ENCODE measurements around the gene PDSS2.
"Not testable (repeated sequence)": the region's sequence is repeated elsewhere in the genome, so short reads cannot be mapped to it uniquely, and the experiment has no call there.

Gene PDSS2

GRCh38 chr6:107369493-107369892 lies 89.9 kb downstream of the PDSS2 start:
- H3K36me3 ChIP-seq (ENCODE audit: control insufficient read depth in 5 of 5, insufficient read depth in 5 of 5, low read length in 5 of 5): no peaks in the 10 kb centered on the region
- no peak overlapping the region for H3K9ac ChIP-seq (ENCODE audit: low read length in 5 of 5)
- H3K4me3 ChIP-seq (ENCODE audit: low read depth in 1 of 5, low read length in 5 of 5): no peak overlapping the region
- H3K27me3 ChIP-seq (ENCODE audit: control insufficient read depth in 5 of 5, insufficient read depth in 4 of 5, low read length in 5 of 5): no peaks in the 10 kb centered on the region
- H3K9me3 ChIP-seq (ENCODE audit: control insufficient read depth in 5 of 5, low read length in 5 of 5): no peaks in the 10 kb centered on the region
- no peaks in the 10 kb centered on the region for H3K4me1 ChIP-seq (ENCODE audit: control insufficient read depth in 5 of 5, insufficient read depth in 5 of 5, low read length in 5 of 5)
- no peak overlapping the region for H3K27ac ChIP-seq (ENCODE audit: low read depth, low read length)

DNA sequence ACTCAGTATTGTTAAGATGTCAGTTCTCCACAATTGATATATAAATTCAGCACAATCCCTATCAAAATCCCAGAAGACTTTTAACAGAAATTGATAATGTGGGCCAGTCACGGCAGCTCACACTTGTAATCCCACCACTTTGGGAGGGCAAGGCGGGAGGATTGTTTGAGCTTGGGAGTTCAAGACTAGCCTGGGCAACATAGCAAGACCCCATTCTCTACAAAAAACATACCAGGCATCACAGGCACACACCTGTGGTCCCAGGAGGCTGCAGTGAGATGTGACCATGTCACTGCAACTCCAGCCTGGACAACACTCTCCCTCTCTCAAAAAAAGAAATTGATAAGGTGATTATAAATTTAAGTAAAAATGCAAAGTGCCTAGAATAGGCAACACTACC lies 90.9 kb downstream of the PDSS2 start:
- Histone ChIP-seq H3K4me3 (ENCODE audit: low read depth in 1 of 5, low read length in 5 of 5) (no peak overlapping the region), H3K4me1 (ENCODE audit: control insufficient read depth in 5 of 5, insufficient read depth in 5 of 5, low read length in 5 of 5) (no peaks in the 10 kb centered on the region), H3K36me3 (ENCODE audit: control insufficient read depth in 5 of 5, insufficient read depth in 5 of 5, low read length in 5 of 5) (no peaks in the 10 kb centered on the region), H3K27ac (ENCODE audit: low read depth, low read length) (no peak overlapping the region), H3K9me3 (ENCODE audit: control insufficient read depth in 5 of 5, low read length in 5 of 5) (no peaks in the 10 kb centered on the region), H3K9ac (ENCODE audit: low read length in 5 of 5) (no peak overlapping the region), H3K27me3 (ENCODE audit: control insufficient read depth in 5 of 5, insufficient read depth in 4 of 5, low read length in 5 of 5) (no peaks in the 10 kb centered on the region)

GRCh38 chr6:107364173-107364572 lies 95.2 kb downstream of the PDSS2 start:
- not testable (repeated sequence) for H3K4me1 ChIP-seq (ENCODE audit: control insufficient read depth in 5 of 5, insufficient read depth in 5 of 5, low read length in 5 of 5); H3K9me3 ChIP-seq (ENCODE audit: control insufficient read depth in 5 of 5, low read length in 5 of 5); H3K36me3 ChIP-seq (ENCODE audit: control insufficient read depth in 5 of 5, insufficient read depth in 5 of 5, low read length in 5 of 5); H3K4me3 ChIP-seq (ENCODE audit: low read depth in 1 of 5, low read length in 5 of 5); H3K27me3 ChIP-seq (ENCODE audit: control insufficient read depth in 5 of 5, insufficient read depth in 4 of 5, low read length in 5 of 5); H3K9ac ChIP-seq (ENCODE audit: low read length in 5 of 5); H3K27ac ChIP-seq (ENCODE audit: low read depth, low read length)

- Histone ChIP-seq H3K27me3 (ENCODE audit: control insufficient read depth in 5 of 5, insufficient read depth in 4 of 5, low read length in 5 of 5) (no peaks in the 10 kb centered on the region), H3K36me3 (ENCODE audit: control insufficient read depth in 5 of 5, insufficient read depth in 5 of 5, low read length in 5 of 5) (peaks cover 0 to 7% (median 3%) of the 10 kb centered on the region in 5 donors)
Observed at GRCh38 chr6:107361753-107362604, 97.4 kb downstream of the PDSS2 start.

DNA sequence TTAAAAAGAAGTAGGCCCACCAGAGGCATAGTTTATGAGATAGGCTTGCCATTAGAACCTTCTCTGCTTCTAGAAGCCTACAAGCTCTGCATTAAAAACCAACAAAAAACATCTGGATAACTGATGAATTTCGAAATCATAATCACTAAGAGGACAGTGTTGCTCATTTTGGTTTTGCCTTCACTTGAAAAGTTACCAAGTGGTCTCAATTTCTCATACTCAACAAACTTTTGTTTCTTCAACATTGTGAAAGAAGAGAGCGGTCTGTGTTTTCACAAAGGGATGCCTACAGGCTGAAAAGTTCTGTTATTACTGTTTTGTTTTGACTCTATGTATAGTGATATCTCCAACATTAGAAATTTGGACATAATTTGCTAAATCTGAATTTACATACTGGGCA lies 98.9 kb downstream of the PDSS2 start:
- peaks cover 0 to 6% (median 0%) of the 10 kb centered on the region in 5 donors for H3K4me1 ChIP-seq (ENCODE audit: control insufficient read depth in 5 of 5, insufficient read depth in 5 of 5, low read length in 5 of 5)
- H3K27me3 ChIP-seq (ENCODE audit: control insufficient read depth in 5 of 5, insufficient read depth in 4 of 5, low read length in 5 of 5): no peaks in the 10 kb centered on the region
- no peak overlapping the region for H3K27ac ChIP-seq (ENCODE audit: low read depth, low read length)
- H3K36me3 ChIP-seq (ENCODE audit: control insufficient read depth in 5 of 5, insufficient read depth in 5 of 5, low read length in 5 of 5): peaks cover 0 to 7% (median 3%) of the 10 kb centered on the region in 5 donors
- peaks cover 0 to 7% (median 0%) of the 10 kb centered on the region in 5 donors for H3K9me3 ChIP-seq (ENCODE audit: control insufficient read depth in 5 of 5, low read length in 5 of 5)
- H3K9ac ChIP-seq (ENCODE audit: low read length in 5 of 5): no peak overlapping the region
- no peak overlapping the region for H3K4me3 ChIP-seq (ENCODE audit: low read depth in 1 of 5, low read length in 5 of 5)

More at GRCh38 chr6:107361753-107362604, 97.4 kb downstream of the PDSS2 start:
- no peak overlapping the region for H3K4me3 ChIP-seq (ENCODE audit: low read depth in 1 of 5, low read length in 5 of 5)
- H3K9ac ChIP-seq (ENCODE audit: low read length in 5 of 5): no peak overlapping the region
- H3K9me3 ChIP-seq (ENCODE audit: control insufficient read depth in 5 of 5, low read length in 5 of 5): peaks cover 0 to 7% (median 0%) of the 10 kb centered on the region in 5 donors
- peaks cover 0 to 6% (median 0%) of the 10 kb centered on the region in 5 donors for H3K4me1 ChIP-seq (ENCODE audit: control insufficient read depth in 5 of 5, insufficient read depth in 5 of 5, low read length in 5 of 5)
- no peak overlapping the region for H3K27ac ChIP-seq (ENCODE audit: low read depth, low read length)

GRCh38 chr6:107357842-107358241 lies 101.5 kb downstream of the PDSS2 start:
- H3K4me1 ChIP-seq (ENCODE audit: control insufficient read depth in 5 of 5, insufficient read depth in 5 of 5, low read length in 5 of 5): peaks cover 0 to 6% (median 0%) of the 10 kb centered on the region in 5 donors
- no peak overlapping the region for H3K9ac ChIP-seq (ENCODE audit: low read length in 5 of 5)
- no peaks in the 10 kb centered on the region for H3K27me3 ChIP-seq (ENCODE audit: control insufficient read depth in 5 of 5, insufficient read depth in 4 of 5, low read length in 5 of 5)
- peaks cover 0 to 2% (median 0%) of the 10 kb centered on the region in 5 donors for H3K9me3 ChIP-seq (ENCODE audit: control insufficient read depth in 5 of 5, low read length in 5 of 5)
- H3K36me3 ChIP-seq (ENCODE audit: control insufficient read depth in 5 of 5, insufficient read depth in 5 of 5, low read length in 5 of 5): peaks cover 0 to 3% (median under 1%) of the 10 kb centered on the region in 5 donors
- no peak overlapping the region for H3K4me3 ChIP-seq (ENCODE audit: low read depth in 1 of 5, low read length in 5 of 5)
- H3K27ac ChIP-seq (ENCODE audit: low read depth, low read length): no peak overlapping the region

GRCh38 chr6:107357031-107357430 lies 102.3 kb downstream of the PDSS2 start:
- Histone ChIP-seq H3K4me3 (ENCODE audit: low read depth in 1 of 5, low read length in 5 of 5) (no peak overlapping the region), H3K4me1 (ENCODE audit: control insufficient read depth in 5 of 5, insufficient read depth in 5 of 5, low read length in 5 of 5) (peaks cover 0 to 6% (median 0%) of the 10 kb centered on the region in 5 donors), H3K27me3 (ENCODE audit: control insufficient read depth in 5 of 5, insufficient read depth in 4 of 5, low read length in 5 of 5) (no peaks in the 10 kb centered on the region), H3K9ac (ENCODE audit: low read length in 5 of 5) (no peak overlapping the region), H3K36me3 (ENCODE audit: control insufficient read depth in 5 of 5, insufficient read depth in 5 of 5, low read length in 5 of 5) (peaks cover 0 to 2% (median 0%) of the 10 kb centered on the region in 5 donors), H3K27ac (ENCODE audit: low read depth, low read length) (no peak overlapping the region), H3K9me3 (ENCODE audit: control insufficient read depth in 5 of 5, low read length in 5 of 5) (no peaks in the 10 kb centered on the region)

GRCh38 chr6:107355659-107356058 lies 103.7 kb downstream of the PDSS2 start:
- Histone ChIP-seq H3K4me1 (ENCODE audit: control insufficient read depth in 5 of 5, insufficient read depth in 5 of 5, low read length in 5 of 5) (peaks cover 0 to 6% (median 0%) of the 10 kb centered on the region in 5 donors), H3K4me3 (ENCODE audit: low read depth in 1 of 5, low read length in 5 of 5) (no peak overlapping the region), H3K9me3 (ENCODE audit: control insufficient read depth in 5 of 5, low read length in 5 of 5) (no peaks in the 10 kb centered on the region), H3K27me3 (ENCODE audit: control insufficient read depth in 5 of 5, insufficient read depth in 4 of 5, low read length in 5 of 5) (no peaks in the 10 kb centered on the region), H3K36me3 (ENCODE audit: control insufficient read depth in 5 of 5, insufficient read depth in 5 of 5, low read length in 5 of 5) (no peaks in the 10 kb centered on the region), H3K9ac (ENCODE audit: low read length in 5 of 5) (no peak overlapping the region), H3K27ac (ENCODE audit: low read depth, low read length) (no peak overlapping the region)

GRCh38 chr6:107354451-107354850 lies 104.9 kb downstream of the PDSS2 start:
- no peaks in the 10 kb centered on the region for H3K27me3 ChIP-seq (ENCODE audit: control insufficient read depth in 5 of 5, insufficient read depth in 4 of 5, low read length in 5 of 5)
- no peaks in the 10 kb centered on the region for H3K4me1 ChIP-seq (ENCODE audit: control insufficient read depth in 5 of 5, insufficient read depth in 5 of 5, low read length in 5 of 5)
- H3K9ac ChIP-seq (ENCODE audit: low read length in 5 of 5): no peak overlapping the region
- H3K4me3 ChIP-seq (ENCODE audit: low read depth in 1 of 5, low read length in 5 of 5): no peak overlapping the region
- H3K27ac ChIP-seq (ENCODE audit: low read depth, low read length): no peak overlapping the region
- no peaks in the 10 kb centered on the region for H3K9me3 ChIP-seq (ENCODE audit: control insufficient read depth in 5 of 5, low read length in 5 of 5)
- H3K36me3 ChIP-seq (ENCODE audit: control insufficient read depth in 5 of 5, insufficient read depth in 5 of 5, low read length in 5 of 5): no peaks in the 10 kb centered on the region

DNA sequence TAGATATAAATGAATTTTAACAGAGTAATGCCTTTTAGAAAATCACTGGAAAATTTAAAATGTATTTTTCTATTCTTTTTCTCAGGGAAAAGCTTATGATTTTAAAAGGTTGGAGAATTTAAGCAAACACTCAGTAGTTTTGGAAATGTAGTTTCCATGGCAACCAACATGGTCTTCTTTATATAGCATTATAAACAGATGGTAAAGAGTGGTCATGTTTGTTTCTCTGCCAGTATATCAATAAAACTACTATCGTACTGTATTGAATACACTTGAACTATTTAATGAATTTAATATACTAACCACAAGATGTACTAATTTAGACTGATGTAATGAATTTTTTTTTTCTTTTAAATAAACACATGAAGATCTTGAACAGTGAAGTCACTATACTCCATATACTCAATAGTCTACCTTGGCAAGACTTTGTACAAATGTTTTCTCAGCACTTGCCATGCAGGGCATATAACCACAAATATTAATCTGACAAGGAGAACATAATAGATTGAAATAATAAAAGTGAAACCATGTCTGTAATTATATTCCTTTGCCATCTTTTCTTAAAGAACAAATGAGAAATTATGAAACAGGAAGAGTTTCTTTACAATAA lies 105.5 kb downstream of the PDSS2 start:
- Histone ChIP-seq H3K9ac (ENCODE audit: low read length in 5 of 5) (no peak overlapping the region), H3K27me3 (ENCODE audit: control insufficient read depth in 5 of 5, insufficient read depth in 4 of 5, low read length in 5 of 5) (no peaks in the 10 kb centered on the region), H3K9me3 (ENCODE audit: control insufficient read depth in 5 of 5, low read length in 5 of 5) (no peaks in the 10 kb centered on the region), H3K4me3 (ENCODE audit: low read depth in 1 of 5, low read length in 5 of 5) (no peak overlapping the region), H3K36me3 (ENCODE audit: control insufficient read depth in 5 of 5, insufficient read depth in 5 of 5, low read length in 5 of 5) (no peaks in the 10 kb centered on the region), H3K27ac (ENCODE audit: low read depth, low read length) (no peak overlapping the region), H3K4me1 (ENCODE audit: control insufficient read depth in 5 of 5, insufficient read depth in 5 of 5, low read length in 5 of 5) (no peaks in the 10 kb centered on the region)
